Activated naive CD8-positive, alpha-beta T cell (primary cell): ENCODE data around the gene HERC3.

Experiments used
- H3K27ac Mint-ChIP-seq: one replicate; pipeline ENCODE4 v1.8.0; 2021; ENCODE audit warnings: mixed read lengths
- H3K27me3 Mint-ChIP-seq: one replicate; pipeline ENCODE4 v1.8.0; 2021; ENCODE audit warnings: mixed read lengths
- H3K36me3 Mint-ChIP-seq: one replicate; pipeline ENCODE4 v1.8.0; 2021; ENCODE audit warnings: mixed read lengths
- H3K4me1 Mint-ChIP-seq: one replicate; pipeline ENCODE4 v1.8.0; 2021; ENCODE audit warnings: low read depth, mixed read lengths
- H3K4me3 Mint-ChIP-seq: one replicate; pipeline ENCODE4 v1.8.0; 2021; ENCODE audit warnings: mild to moderate bottlenecking, mixed read lengths
- H3K9me3 Mint-ChIP-seq: one replicate; pipeline ENCODE4 v1.8.0; 2021; ENCODE audit warnings: low read depth, mixed read lengths

HERC3 gene

GRCh38 chr4:88730811-88731210 is 138.5 kb downstream of the HERC3 start:
- Mint-ChIP-seq H3K4me1 (no peaks in the 10 kb centered on the region), H3K9me3 (no peaks in the 10 kb centered on the region), H3K27me3 (no peaks in the 10 kb centered on the region), H3K4me3 (no peak overlapping the region), H3K27ac (no peak overlapping the region), H3K36me3 (peaks cover 2% of the 10 kb centered on the region)

GRCh38 chr4:88731381-88731780 is 139.1 kb downstream of the HERC3 start:
- peaks cover 2% of the 10 kb centered on the region for H3K36me3 Mint-ChIP-seq
- H3K4me3 Mint-ChIP-seq: no peak overlapping the region
- no peak overlapping the region for H3K27ac Mint-ChIP-seq
- no peaks in the 10 kb centered on the region for H3K4me1 Mint-ChIP-seq
- no peaks in the 10 kb centered on the region for H3K27me3 Mint-ChIP-seq
- no peaks in the 10 kb centered on the region for H3K9me3 Mint-ChIP-seq

DNA sequence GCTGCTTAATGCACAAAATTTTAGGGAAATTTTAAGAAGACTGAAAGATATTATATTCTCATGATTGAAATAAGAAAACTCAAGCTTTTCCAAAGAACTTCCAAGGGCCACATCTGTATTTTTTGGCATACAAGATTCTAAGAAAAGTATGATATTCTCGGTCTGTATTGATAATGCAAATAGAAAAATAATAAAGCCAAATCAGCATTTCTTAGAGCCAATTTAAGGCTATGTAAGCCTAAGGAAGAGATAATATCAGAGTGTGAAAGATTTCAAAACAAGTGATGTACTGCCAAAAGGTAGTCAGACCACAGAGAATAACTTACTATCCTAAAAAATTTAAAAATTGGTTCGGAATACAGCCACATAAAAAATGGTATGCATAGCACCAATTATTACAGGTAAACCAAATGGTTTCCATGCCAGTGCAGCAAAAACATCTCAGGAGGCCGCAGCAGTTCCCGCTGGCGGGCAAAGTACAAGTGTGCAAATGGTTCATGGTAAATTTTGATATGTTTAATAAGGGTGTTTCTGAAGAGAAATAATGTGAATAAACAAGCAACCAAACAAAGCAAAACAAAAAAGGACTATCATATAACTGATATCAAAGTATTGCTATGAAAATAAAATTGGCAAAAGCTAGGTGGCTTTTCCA is 140.6 kb downstream of the HERC3 start:
- H3K27ac Mint-ChIP-seq: no peak overlapping the region
- H3K9me3 Mint-ChIP-seq: no peaks in the 10 kb centered on the region
- no peak overlapping the region for H3K4me3 Mint-ChIP-seq
- H3K4me1 Mint-ChIP-seq: peaks cover 12% of the 10 kb centered on the region
- H3K27me3 Mint-ChIP-seq: no peaks in the 10 kb centered on the region
- H3K36me3 Mint-ChIP-seq: peaks cover 2% of the 10 kb centered on the region

- H3K4me3 Mint-ChIP-seq: no peak overlapping the region
- H3K4me1 Mint-ChIP-seq: peaks cover 23% of the 10 kb centered on the region
- no peak overlapping the region for H3K27ac Mint-ChIP-seq
- no peaks in the 10 kb centered on the region for H3K27me3 Mint-ChIP-seq
- H3K9me3 Mint-ChIP-seq: no peaks in the 10 kb centered on the region
- no peaks in the 10 kb centered on the region for H3K36me3 Mint-ChIP-seq
Measured at GRCh38 chr4:88734403-88734949, 142.2 kb downstream of the HERC3 start.

DNA sequence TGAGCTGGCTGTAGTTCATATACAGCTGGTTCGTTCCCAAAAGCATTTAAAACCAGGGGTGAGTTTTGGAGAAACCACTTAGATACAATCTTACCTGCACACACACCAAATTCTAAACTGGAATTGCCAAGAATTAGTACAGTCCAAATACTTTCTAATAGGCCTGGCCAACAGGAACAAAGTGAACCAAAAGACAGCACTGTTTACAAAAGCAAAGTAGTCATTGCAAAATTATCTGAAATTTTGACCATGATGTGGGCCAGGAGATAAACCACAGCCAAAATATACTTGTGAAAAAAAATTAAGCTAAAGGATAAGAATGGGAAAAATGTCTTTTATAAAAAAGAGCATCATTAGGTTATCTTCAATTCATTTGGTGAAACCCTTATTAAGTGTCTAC is 143.3 kb downstream of the HERC3 start:
- no peak overlapping the region for H3K27ac Mint-ChIP-seq
- H3K4me3 Mint-ChIP-seq: no peak overlapping the region
- no peaks in the 10 kb centered on the region for H3K9me3 Mint-ChIP-seq
- no peaks in the 10 kb centered on the region for H3K27me3 Mint-ChIP-seq
- H3K4me1 Mint-ChIP-seq: peaks cover 23% of the 10 kb centered on the region
- no peaks in the 10 kb centered on the region for H3K36me3 Mint-ChIP-seq

- Mint-ChIP-seq H3K4me3 (no peak overlapping the region), H3K9me3 (no peaks in the 10 kb centered on the region), H3K27me3 (no peaks in the 10 kb centered on the region), H3K36me3 (no peaks in the 10 kb centered on the region), H3K4me1 (peaks cover 23% of the 10 kb centered on the region), H3K27ac (no peak overlapping the region)
Measured at GRCh38 chr4:88736264-88736663, 144.0 kb downstream of the HERC3 start.

DNA sequence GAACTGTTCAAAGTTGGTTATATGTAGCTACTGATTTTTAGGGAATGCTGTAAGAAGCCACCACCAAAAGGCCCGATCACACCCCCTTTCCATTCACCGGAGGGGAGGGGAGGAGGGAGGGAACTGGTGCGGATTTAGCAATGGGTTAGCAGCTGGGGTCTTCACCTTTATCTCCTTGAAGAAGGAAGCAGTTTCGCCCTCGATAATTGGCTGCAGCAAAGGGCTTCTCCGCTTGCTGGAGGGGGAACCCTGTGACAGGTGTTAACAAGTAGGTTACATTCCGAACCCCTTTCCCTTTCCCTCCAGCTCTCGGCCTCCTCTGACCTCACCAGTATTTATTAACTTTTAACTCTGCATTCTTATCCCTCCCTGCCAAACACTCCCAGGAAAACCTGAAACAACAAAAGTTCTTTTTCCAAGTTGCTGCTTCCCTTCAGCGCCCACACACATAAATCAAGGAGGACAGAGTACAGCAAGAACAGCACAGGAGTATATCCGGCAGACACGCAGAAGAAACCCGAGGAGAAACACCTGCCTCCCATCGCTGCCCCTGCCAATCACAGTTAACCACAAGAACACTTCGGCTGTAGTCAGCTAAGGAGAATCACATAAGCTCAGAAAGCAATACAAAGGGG is 145.1 kb downstream of the HERC3 start:
- Mint-ChIP-seq H3K36me3 (no peaks in the 10 kb centered on the region), H3K9me3 (no peaks in the 10 kb centered on the region), H3K4me1 (peaks cover 23% of the 10 kb centered on the region), H3K4me3 (peak overlapping the region; percentile 79), H3K27ac (no peak overlapping the region), H3K27me3 (no peaks in the 10 kb centered on the region)

GRCh38 chr4:88738180-88738579 is 145.9 kb downstream of the HERC3 start:
- peaks cover 23% of the 10 kb centered on the region for H3K4me1 Mint-ChIP-seq
- no peaks in the 10 kb centered on the region for H3K9me3 Mint-ChIP-seq
- H3K27me3 Mint-ChIP-seq: no peaks in the 10 kb centered on the region
- no peaks in the 10 kb centered on the region for H3K36me3 Mint-ChIP-seq
- peak overlapping the region; percentile 79 for H3K4me3 Mint-ChIP-seq
- no peak overlapping the region for H3K27ac Mint-ChIP-seq

DNA sequence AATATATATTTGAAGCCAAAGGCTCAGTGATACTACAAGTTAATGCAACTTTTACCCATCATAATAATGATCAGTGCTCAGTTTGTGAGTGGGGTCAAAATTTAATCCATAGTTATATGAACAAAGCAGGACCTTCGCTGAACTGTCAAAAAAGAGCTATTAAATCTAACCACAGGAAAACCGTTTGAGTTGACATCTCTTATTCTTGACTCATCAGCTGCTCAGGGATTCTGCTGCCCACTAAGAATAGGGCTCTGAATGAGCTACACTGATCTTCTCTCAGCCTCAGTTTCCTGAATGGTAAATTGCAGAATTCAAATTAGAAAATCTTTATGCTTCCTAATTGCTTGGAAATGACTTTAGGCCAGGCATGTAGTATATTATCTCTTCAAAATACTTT is 150.3 kb downstream of the HERC3 start:
- peaks cover 3% of the 10 kb centered on the region for H3K36me3 Mint-ChIP-seq
- no peak overlapping the region for H3K27ac Mint-ChIP-seq
- H3K4me3 Mint-ChIP-seq: no peak overlapping the region
- H3K4me1 Mint-ChIP-seq: peaks cover 14% of the 10 kb centered on the region
- H3K9me3 Mint-ChIP-seq: no peaks in the 10 kb centered on the region
- no peaks in the 10 kb centered on the region for H3K27me3 Mint-ChIP-seq

DNA sequence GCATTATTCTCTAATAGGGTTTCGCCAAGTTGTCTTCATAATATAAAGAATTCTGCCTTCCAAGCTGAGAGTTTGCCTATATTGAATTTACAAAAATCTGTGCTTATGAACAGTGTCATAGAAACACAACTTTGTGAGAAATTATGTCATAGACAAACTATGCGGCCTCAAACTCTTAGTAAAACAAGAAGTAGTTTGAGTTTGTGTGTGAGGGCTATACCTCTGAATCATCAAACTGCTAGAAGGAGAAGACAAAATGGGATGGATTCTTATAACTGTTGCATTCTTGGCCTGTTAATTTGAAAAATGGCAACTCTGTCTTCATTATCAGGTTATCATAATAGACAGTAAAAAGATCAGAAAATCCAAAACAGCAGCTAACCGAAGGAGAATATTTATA is 151.4 kb downstream of the HERC3 start:
- Mint-ChIP-seq H3K9me3 (no peaks in the 10 kb centered on the region), H3K27me3 (no peaks in the 10 kb centered on the region), H3K27ac (no peak overlapping the region), H3K4me1 (peaks cover 3% of the 10 kb centered on the region), H3K4me3 (no peak overlapping the region), H3K36me3 (peaks cover 6% of the 10 kb centered on the region)

- Mint-ChIP-seq H3K27ac (no peak overlapping the region), H3K4me1 (no peaks in the 10 kb centered on the region), H3K4me3 (no peak overlapping the region), H3K27me3 (peaks cover 3% of the 10 kb centered on the region), H3K9me3 (no peaks in the 10 kb centered on the region), H3K36me3 (peaks cover 11% of the 10 kb centered on the region)
Measured at GRCh38 chr4:88744609-88745008, 152.3 kb downstream of the HERC3 start.

- peaks cover 11% of the 10 kb centered on the region for H3K36me3 Mint-ChIP-seq
- no peak overlapping the region for H3K27ac Mint-ChIP-seq
- no peaks in the 10 kb centered on the region for H3K4me1 Mint-ChIP-seq
- no peaks in the 10 kb centered on the region for H3K9me3 Mint-ChIP-seq
- H3K27me3 Mint-ChIP-seq: peaks cover 3% of the 10 kb centered on the region
- H3K4me3 Mint-ChIP-seq: no peak overlapping the region
Measured at GRCh38 chr4:88745175-88745574, 152.9 kb downstream of the HERC3 start.

- H3K9me3 Mint-ChIP-seq: no peaks in the 10 kb centered on the region
- H3K4me1 Mint-ChIP-seq: no peaks in the 10 kb centered on the region
- peaks cover 3% of the 10 kb centered on the region for H3K27me3 Mint-ChIP-seq
- peaks cover 14% of the 10 kb centered on the region for H3K36me3 Mint-ChIP-seq
- H3K27ac Mint-ChIP-seq: no peak overlapping the region
- H3K4me3 Mint-ChIP-seq: no peak overlapping the region
Measured at GRCh38 chr4:88745581-88746163, 153.4 kb downstream of the HERC3 start.

GRCh38 chr4:88746206-88746605 is 153.9 kb downstream of the HERC3 start:
- Mint-ChIP-seq H3K27ac (no peak overlapping the region), H3K36me3 (peaks cover 14% of the 10 kb centered on the region), H3K4me1 (no peaks in the 10 kb centered on the region)

DNA sequence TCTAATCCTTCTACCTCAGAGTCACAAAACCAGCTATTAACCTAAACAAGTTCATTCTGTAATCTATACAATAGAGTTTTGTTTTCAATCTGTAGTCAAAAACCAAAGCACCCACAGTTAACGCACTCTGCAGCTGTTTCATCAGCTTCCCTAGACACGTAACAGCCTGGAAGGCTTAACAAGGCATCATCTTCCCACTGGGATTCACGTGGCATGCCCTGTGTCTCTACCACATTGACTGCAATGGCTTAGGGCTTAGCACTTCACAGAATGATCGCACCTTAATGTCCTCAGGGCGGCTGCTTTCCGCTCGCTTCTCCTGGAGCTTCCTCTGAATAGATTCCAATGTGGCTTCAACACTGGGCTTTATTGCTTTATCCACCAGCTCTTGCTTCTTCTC is 155.1 kb downstream of the HERC3 start:
- no peaks in the 10 kb centered on the region for H3K4me1 Mint-ChIP-seq
- peaks cover 14% of the 10 kb centered on the region for H3K36me3 Mint-ChIP-seq
- H3K27ac Mint-ChIP-seq: no peak overlapping the region
- no peak overlapping the region for H3K4me3 Mint-ChIP-seq
- no peaks in the 10 kb centered on the region for H3K9me3 Mint-ChIP-seq
- H3K27me3 Mint-ChIP-seq: peaks cover 3% of the 10 kb centered on the region

More at GRCh38 chr4:88746206-88746605, 153.9 kb downstream of the HERC3 start:
- H3K4me3 Mint-ChIP-seq: no peak overlapping the region
- H3K27me3 Mint-ChIP-seq: peaks cover 3% of the 10 kb centered on the region
- H3K9me3 Mint-ChIP-seq: no peaks in the 10 kb centered on the region
